Activated CD4-positive, CD25-positive, alpha-beta regulatory T cell treated with anti-CD3 and anti-CD28 coated beads, Interleukin-2, amount 50 U/mL, for 72 hours (primary cell): ENCODE measurements around the gene PTMS.

Experiments
- DNase-seq: peaks from one replicate; pipeline ENCODE4 v3.0.0; 2021

The PTMS gene

GRCh38 chr12:6791931-6792520, 25.9 kb downstream of the PTMS start:
- no peak for DNase-seq

- DNase-seq = no peak
Observed at GRCh38 chr12:6792522-6793201, 26.5 kb downstream of the PTMS start.

- no peak for DNase-seq
Observed at GRCh38 chr12:6795088-6795487, 28.9 kb downstream of the PTMS start.

- no peak for DNase-seq
Observed at GRCh38 chr12:6796576-6796975, 30.4 kb downstream of the PTMS start.

GRCh38 chr12:6799147-6799546, 33.0 kb downstream of the PTMS start:
- no peak for DNase-seq

GRCh38 chr12:6807170-6807569, 41.0 kb downstream of the PTMS start:
- no peak for DNase-seq

GRCh38 chr12:6809056-6809455, 42.9 kb downstream of the PTMS start:
- no peak for DNase-seq

- DNase-seq = no peak
Observed at GRCh38 chr12:6810758-6811157, 44.6 kb downstream of the PTMS start.

- no peak for DNase-seq
Observed at GRCh38 chr12:6813363-6813762, 47.2 kb downstream of the PTMS start.

GRCh38 chr12:6816598-6816997, 50.4 kb downstream of the PTMS start:
- no peak for DNase-seq

GRCh38 chr12:6817098-6817497, 50.9 kb downstream of the PTMS start:
- no peak for DNase-seq

- no peak for DNase-seq
Observed at GRCh38 chr12:6817662-6818157, 51.5 kb downstream of the PTMS start.

- DNase-seq = no peak
Observed at GRCh38 chr12:6818222-6818621, 52.1 kb downstream of the PTMS start.

- DNase-seq = no peak
Observed at GRCh38 chr12:6818645-6819044, 52.5 kb downstream of the PTMS start.

GRCh38 chr12:6819106-6820030, 53.2 kb downstream of the PTMS start:
- DNase-seq = no peak

GRCh38 chr12:6820166-6820565, 54.0 kb downstream of the PTMS start:
- no peak for DNase-seq
